Stimulated activated CD4-positive, alpha-beta T cell treated with anti-CD3 and anti-CD28 coated beads, Interleukin-2, amount 100 ng/mL, for 24 hours (primary cell): ENCODE data around the gene CORO2A.
A peak's percentile ranks its signal among the peaks of the same experiment; 100 is the strongest.
"Not testable (repeated sequence)": the region's sequence is repeated elsewhere in the genome, so short reads cannot be mapped to it uniquely, and the experiment has no call there.

Experiments
- DNase-seq, 2 donors: peaks; one replicate each; pipeline ENCODE4 v3.0.0-alpha.2; 2020

The CORO2A gene

GRCh38 chr9:98078895-98079294, 113.5 kb downstream of the CORO2A start:
- no peak for DNase-seq

GRCh38 chr9:98076514-98076890, 115.9 kb downstream of the CORO2A start:
- not testable (repeated sequence) for DNase-seq

GRCh38 chr9:98075332-98075805, 117.1 kb downstream of the CORO2A start:
- no peak for DNase-seq

GRCh38 chr9:98074115-98074990, 118.1 kb downstream of the CORO2A start:
- peak; percentile 74 to 75 for DNase-seq

GRCh38 chr9:98071737-98072136, 120.7 kb downstream of the CORO2A start:
- no peak for DNase-seq
